Naive B cell (primary cell): Measurements from ENCODE around the gene ADAMTSL3. TPM values are rescaled to one million over a fixed set of nuclear protein-coding genes. Genes with fewer than 3 reads are reported as not detected.

Experiments
- ATAC-seq, 2 donors: fragments of 150-1000 bp; cut with Tn5 transposase; 2 replicates each; pipeline ENCODE4 v1.10.0; 2021; ENCODE audit warnings: low read depth in 2 of 2, mild to moderate bottlenecking in 2 of 2, moderate library complexity in 2 of 2
- DNase-seq: peaks from one replicate; pipeline ENCODE4 v3.0.0; 2022
- H3K27ac Mint-ChIP-seq, 6 donors: one replicate each; pipeline ENCODE4 v1.8.0; 2020 to 2022; ENCODE audit warnings: mild to moderate bottlenecking in 6 of 6, mixed read lengths in 6 of 6, moderate library complexity in 5 of 6, inconsistent platforms in 2 of 6
- H3K27me3 Mint-ChIP-seq, 3 donors: one replicate each; pipeline ENCODE4 v1.8.0; 2021 to 2022; ENCODE audit warnings: mixed read lengths in 3 of 3, mild to moderate bottlenecking in 1 of 3
- H3K36me3 Mint-ChIP-seq, 2 donors: one replicate each; pipeline ENCODE4 v1.8.0; 2020 to 2022; ENCODE audit warnings: mixed read lengths in 2 of 2, inconsistent platforms in 1 of 2, mild to moderate bottlenecking in 1 of 2
- H3K4me1 Mint-ChIP-seq, 3 donors: one replicate each; pipeline ENCODE4 v1.8.0; 2020 to 2022; ENCODE audit warnings: mixed read lengths in 3 of 3, inconsistent platforms in 1 of 3, mild to moderate bottlenecking in 1 of 3, moderate library complexity in 1 of 3
- H3K4me3 Mint-ChIP-seq, 8 donors: one replicate each; pipeline ENCODE4 v1.8.0; 2020 to 2022; ENCODE audit warnings: mild to moderate bottlenecking in 8 of 8, mixed read lengths in 8 of 8, moderate library complexity in 8 of 8, inconsistent platforms in 2 of 8
- H3K9me3 Mint-ChIP-seq, 7 donors: one replicate each; pipeline ENCODE4 v1.8.0; 2020 to 2022; ENCODE audit warnings: mixed read lengths in 7 of 7, mild to moderate bottlenecking in 5 of 7, inconsistent platforms in 2 of 7, moderate library complexity in 1 of 7
- polyA plus RNA-seq, 6 donors: library from polyadenylated mRNA; unstranded; fragments of 300-500 nt; fragmentation: Illumina TruSeq; gene quantifications; one replicate each; pipeline ENCODE4 v1.2.3, GENCODE V29; 2021; ENCODE audit warnings: low read depth in 6 of 6

The ADAMTSL3 gene
- polyA plus RNA-seq, 6 donors from 2014 or later = not detected

GRCh38 chr15:83784975-83785374 lies 131.1 kb downstream of the ADAMTSL3 start:
- peaks cover 2 to 14% (median 10%) of the 10 kb centered on the region in 7 donors for H3K9me3 Mint-ChIP-seq
- no peaks in the 10 kb centered on the region for H3K4me1 Mint-ChIP-seq
- H3K4me3 Mint-ChIP-seq = no peak overlapping the region
- ATAC-seq = no peak
- H3K36me3 Mint-ChIP-seq = no peaks in the 10 kb centered on the region
- H3K27ac Mint-ChIP-seq = no peak overlapping the region
- no peak for DNase-seq
- peaks cover 0 to 6% (median 6%) of the 10 kb centered on the region in 3 donors for H3K27me3 Mint-ChIP-seq

GRCh38 chr15:83786336-83786735 lies 132.4 kb downstream of the ADAMTSL3 start:
- H3K9me3 Mint-ChIP-seq = peaks cover 2 to 14% (median 9%) of the 10 kb centered on the region in 7 donors
- H3K27ac Mint-ChIP-seq = no peak overlapping the region

GRCh38 chr15:83793069-83793468 lies 139.1 kb downstream of the ADAMTSL3 start:
- H3K27me3 Mint-ChIP-seq = peaks cover 0 to 14% (median 6%) of the 10 kb centered on the region in 3 donors
- no peaks in the 10 kb centered on the region for H3K36me3 Mint-ChIP-seq
- DNase-seq (no peak), ATAC-seq (no peak)
- no peaks in the 10 kb centered on the region for H3K4me1 Mint-ChIP-seq
- H3K4me3 Mint-ChIP-seq = no peak overlapping the region
- H3K27ac Mint-ChIP-seq = no peak overlapping the region
- H3K9me3 Mint-ChIP-seq = peaks cover 0 to 5% (median 3%) of the 10 kb centered on the region in 7 donors

More at GRCh38 chr15:83786336-83786735, 132.4 kb downstream of the ADAMTSL3 start:
- no peak for DNase-seq
- H3K4me1 Mint-ChIP-seq = no peaks in the 10 kb centered on the region
- ATAC-seq = no peak
- no peak overlapping the region for H3K4me3 Mint-ChIP-seq
- no peaks in the 10 kb centered on the region for H3K36me3 Mint-ChIP-seq
- H3K27me3 Mint-ChIP-seq = peaks cover 0 to 6% (median 6%) of the 10 kb centered on the region in 3 donors

GRCh38 chr15:83794209-83794608 lies 140.3 kb downstream of the ADAMTSL3 start:
- Mint-ChIP-seq H3K27me3 (peaks cover 0 to 7% (median 0%) of the 10 kb centered on the region in 3 donors), H3K36me3 (no peaks in the 10 kb centered on the region), H3K27ac (no peak overlapping the region), H3K9me3 (peaks cover 0 to 5% (median 0%) of the 10 kb centered on the region in 7 donors), H3K4me1 (no peaks in the 10 kb centered on the region), H3K4me3 (no peak overlapping the region)
- no peak for DNase-seq
- ATAC-seq = no peak

- no peak overlapping the region for H3K27ac Mint-ChIP-seq
- ATAC-seq = no peak
Measured at GRCh38 chr15:83809345-83809744, 155.4 kb downstream of the ADAMTSL3 start.

GRCh38 chr15:83810110-83810509 lies 156.2 kb downstream of the ADAMTSL3 start:
- Mint-ChIP-seq H3K4me1 (no peaks in the 10 kb centered on the region), H3K27ac (no peak overlapping the region), H3K9me3 (peaks cover 3 to 18% (median 9%) of the 10 kb centered on the region in 7 donors), H3K27me3 (peaks cover 0 to 3% (median 0%) of the 10 kb centered on the region in 3 donors), H3K36me3 (no peaks in the 10 kb centered on the region), H3K4me3 (no peak overlapping the region)
- no peak for DNase-seq
- ATAC-seq = no peak

More at GRCh38 chr15:83809345-83809744, 155.4 kb downstream of the ADAMTSL3 start:
- Mint-ChIP-seq H3K27me3 (no peaks in the 10 kb centered on the region), H3K9me3 (peaks cover 3 to 18% (median 9%) of the 10 kb centered on the region in 7 donors), H3K4me3 (no peak overlapping the region), H3K4me1 (no peaks in the 10 kb centered on the region), H3K36me3 (no peaks in the 10 kb centered on the region)
- no peak for DNase-seq

- no peak for ATAC-seq
Measured at GRCh38 chr15:83813682-83814081, 159.8 kb downstream of the ADAMTSL3 start.

GRCh38 chr15:83815506-83815905 lies 161.6 kb downstream of the ADAMTSL3 start:
- Mint-ChIP-seq H3K36me3 (no peaks in the 10 kb centered on the region), H3K27ac (no peak overlapping the region), H3K4me3 (no peak overlapping the region), H3K9me3 (peaks cover 0 to 4% (median 0%) of the 10 kb centered on the region in 7 donors), H3K27me3 (peaks cover 0 to 5% (median 0%) of the 10 kb centered on the region in 3 donors), H3K4me1 (no peaks in the 10 kb centered on the region)
- ATAC-seq = no peak
- DNase-seq = no peak

More at GRCh38 chr15:83813682-83814081, 159.8 kb downstream of the ADAMTSL3 start:
- DNase-seq = no peak
- Mint-ChIP-seq H3K4me3 (no peak overlapping the region), H3K4me1 (no peaks in the 10 kb centered on the region), H3K36me3 (no peaks in the 10 kb centered on the region), H3K27ac (no peak overlapping the region), H3K9me3 (peaks cover 0 to 4% (median 0%) of the 10 kb centered on the region in 7 donors), H3K27me3 (peaks cover 0 to 5% (median 0%) of the 10 kb centered on the region in 3 donors)

GRCh38 chr15:83816124-83816883 lies 162.4 kb downstream of the ADAMTSL3 start:
- peaks cover 0 to 5% (median 0%) of the 10 kb centered on the region in 3 donors for H3K27me3 Mint-ChIP-seq
- ATAC-seq (no peak), DNase-seq (no peak)
- H3K9me3 Mint-ChIP-seq = peaks cover 0 to 6% (median 0%) of the 10 kb centered on the region in 7 donors
- H3K4me3 Mint-ChIP-seq = no peak overlapping the region
- H3K27ac Mint-ChIP-seq = no peak overlapping the region
- no peaks in the 10 kb centered on the region for H3K4me1 Mint-ChIP-seq
- no peaks in the 10 kb centered on the region for H3K36me3 Mint-ChIP-seq

- peaks cover 2 to 10% (median 5%) of the 10 kb centered on the region in 7 donors for H3K9me3 Mint-ChIP-seq
- ATAC-seq (no peak), DNase-seq (no peak)
- H3K27ac Mint-ChIP-seq = no peak overlapping the region
- no peaks in the 10 kb centered on the region for H3K4me1 Mint-ChIP-seq
- peaks cover 0 to 5% of the 10 kb centered on the region in 2 donors for H3K36me3 Mint-ChIP-seq
- H3K27me3 Mint-ChIP-seq = peaks cover 0 to 5% (median 0%) of the 10 kb centered on the region in 3 donors
- H3K4me3 Mint-ChIP-seq = no peak overlapping the region
Measured at GRCh38 chr15:83818591-83818990, 164.7 kb downstream of the ADAMTSL3 start.

GRCh38 chr15:83830381-83830780 lies 176.5 kb downstream of the ADAMTSL3 start:
- no peaks in the 10 kb centered on the region for H3K36me3 Mint-ChIP-seq
- DNase-seq = no peak
- H3K4me1 Mint-ChIP-seq = no peaks in the 10 kb centered on the region

GRCh38 chr15:83833569-83833968 lies 179.6 kb downstream of the ADAMTSL3 start:
- H3K27ac Mint-ChIP-seq = no peak overlapping the region
- ATAC-seq = no peak
- no peak overlapping the region for H3K4me3 Mint-ChIP-seq
- H3K27me3 Mint-ChIP-seq = peaks cover 0 to 8% (median 4%) of the 10 kb centered on the region in 3 donors
- no peaks in the 10 kb centered on the region for H3K36me3 Mint-ChIP-seq
- peaks cover 0 to 7% (median 2%) of the 10 kb centered on the region in 7 donors for H3K9me3 Mint-ChIP-seq
- H3K4me1 Mint-ChIP-seq = no peaks in the 10 kb centered on the region
- no peak for DNase-seq

More at GRCh38 chr15:83830381-83830780, 176.5 kb downstream of the ADAMTSL3 start:
- peaks cover 0 to 16% (median 4%) of the 10 kb centered on the region in 7 donors for H3K9me3 Mint-ChIP-seq
- peaks cover 0 to 8% (median 4%) of the 10 kb centered on the region in 3 donors for H3K27me3 Mint-ChIP-seq
- no peak for ATAC-seq
- no peak overlapping the region for H3K27ac Mint-ChIP-seq
- no peak overlapping the region for H3K4me3 Mint-ChIP-seq

GRCh38 chr15:83835479-83835878 lies 181.6 kb downstream of the ADAMTSL3 start:
- no peak overlapping the region for H3K4me3 Mint-ChIP-seq
- no peak for DNase-seq
- H3K9me3 Mint-ChIP-seq = peaks cover 0 to 6% (median 0%) of the 10 kb centered on the region in 7 donors
- no peak overlapping the region for H3K27ac Mint-ChIP-seq
- no peak for ATAC-seq
- H3K4me1 Mint-ChIP-seq = no peaks in the 10 kb centered on the region
- peaks cover under 1 to 4% (median 4%) of the 10 kb centered on the region in 3 donors for H3K27me3 Mint-ChIP-seq
- no peaks in the 10 kb centered on the region for H3K36me3 Mint-ChIP-seq
